CD4-positive, alpha-beta memory T cell (primary cell): ENCODE data around the gene SKI. TPM values are rescaled to one million over a fixed set of nuclear protein-coding genes. Genes with fewer than 3 reads are reported as not detected.
"Not testable (repeated sequence)": the region's sequence is repeated elsewhere in the genome, so short reads cannot be mapped to it uniquely, and the experiment has no call there.

Experiments
- CTCF ChIA-PET: fragments of 350-600 bp; sonication (Branson Sonifier 250); formaldehyde crosslinking; loops from one replicate; lab custom pipeline; 2021; ENCODE audit warnings: inconsistent platforms; ENCODE audit not compliant: partially characterized antibody; lab: Charles Lee
- POLR2A ChIA-PET: fragments of 350-600 bp; sonication (Branson Sonifier 250); formaldehyde crosslinking; loops from one replicate; lab custom pipeline; 2021; ENCODE audit not compliant: partially characterized antibody; lab: Charles Lee
- DNase-seq, 5 donors: peaks; one replicate each; pipeline versions ENCODE4 v3.0.0 to v3.0.0-alpha.2; 2020 to 2022; ENCODE audit warnings: mixed read lengths in 1 of 5
- H3K27ac ChIP-seq: one replicate; pipeline ENCODE4 v1.7.0; 2013; ENCODE audit warnings: low read depth, low read length
- H3K27me3 ChIP-seq: 2 replicates; pipeline ENCODE4 v1.7.0; 2013; ENCODE audit warnings: mild to moderate bottlenecking, low read length, moderate library complexity; ENCODE audit not compliant: insufficient read depth
- H3K36me3 ChIP-seq: 2 replicates; pipeline ENCODE4 v1.7.0; 2013; ENCODE audit warnings: mild to moderate bottlenecking, low read length, moderate library complexity; ENCODE audit not compliant: insufficient read depth
- H3K4me1 ChIP-seq: 2 replicates; pipeline ENCODE4 v1.7.0; 2013; ENCODE audit warnings: mild to moderate bottlenecking, low read length, moderate library complexity; ENCODE audit not compliant: insufficient read depth
- H3K4me3 ChIP-seq, 2 donors: one replicate each; pipeline ENCODE4 v1.7.0; 2013; ENCODE audit warnings: low read length in 2 of 2, mild to moderate bottlenecking in 1 of 2
- H3K9me3 ChIP-seq, 2 donors: one replicate each; pipeline ENCODE4 v1.7.0; 2013; ENCODE audit warnings: low read length in 2 of 2, control low read depth in 1 of 2; ENCODE audit not compliant: control insufficient read depth in 1 of 2
- H3K27ac Mint-ChIP-seq, 7 donors: one replicate each; pipeline ENCODE4 v1.8.0; 2020 to 2021; ENCODE audit warnings: mixed read lengths in 7 of 7, mild to moderate bottlenecking in 6 of 7, inconsistent platforms in 3 of 7, moderate library complexity in 3 of 7
- H3K27me3 Mint-ChIP-seq, 2 donors: one replicate each; pipeline ENCODE4 v1.8.0; 2020 to 2021; ENCODE audit warnings: mixed read lengths in 2 of 2
- H3K36me3 Mint-ChIP-seq, 2 donors: one replicate each; pipeline ENCODE4 v1.8.0; 2020 to 2021; ENCODE audit warnings: mixed read lengths in 2 of 2, inconsistent platforms in 1 of 2, mild to moderate bottlenecking in 1 of 2
- H3K4me1 Mint-ChIP-seq, 4 donors: one replicate each; pipeline ENCODE4 v1.8.0; 2020 to 2021; ENCODE audit warnings: mixed read lengths in 4 of 4, mild to moderate bottlenecking in 1 of 4
- H3K4me3 Mint-ChIP-seq, 8 donors: one replicate each; pipeline ENCODE4 v1.8.0; 2020 to 2021; ENCODE audit warnings: mixed read lengths in 8 of 8, mild to moderate bottlenecking in 7 of 8, moderate library complexity in 6 of 8, inconsistent platforms in 3 of 8
- H3K9me3 Mint-ChIP-seq, 8 donors: one replicate each; pipeline ENCODE4 v1.8.0; 2020 to 2021; ENCODE audit warnings: mixed read lengths in 8 of 8, mild to moderate bottlenecking in 5 of 8, inconsistent platforms in 3 of 8, moderate library complexity in 1 of 8
- intact Hi-C: fragments of 100-400 bp; cut with micrococcal nuclease; formaldehyde crosslinking; loops from one replicate; pipeline ENCODE4 v1.15.1; 2023
- polyA plus RNA-seq, 2 donors: library from polyadenylated mRNA; unstranded; fragments of 300-500 nt; fragmentation: Illumina TruSeq; gene quantifications; one replicate each; pipeline ENCODE4 v1.2.3, GENCODE V29; 2021
- total RNA-seq, 2 experiments: library from RNA; stranded (reverse); gene quantifications; one replicate each; pipeline ENCODE4 v1.2.3, GENCODE V29; 2021

SKI gene
- total and polyA plus RNA-seq, 4 experiments from 2014 or later = 0.08 to 104 (median 48.5) TPM

DNA sequence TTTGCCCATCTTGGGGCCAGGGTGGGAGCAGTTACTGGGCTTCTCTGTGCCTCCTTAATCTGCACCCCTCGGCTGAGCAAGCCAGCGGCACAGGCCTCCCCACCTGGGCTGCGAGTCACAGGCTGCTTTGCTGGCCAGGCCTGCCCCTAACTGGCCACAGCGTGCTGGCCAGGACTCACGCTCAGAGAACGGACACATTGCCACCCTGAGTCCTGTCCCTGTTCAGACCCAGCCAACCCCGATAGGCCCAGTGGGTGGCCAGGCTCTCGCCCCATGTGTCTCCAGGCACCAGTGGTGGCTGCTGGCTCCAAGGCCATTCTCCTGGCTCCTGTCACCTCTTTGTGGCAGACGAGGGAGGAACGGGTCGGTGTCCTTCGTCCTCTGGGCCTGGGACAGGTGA, 101.9 kb downstream of the SKI start:
- H3K27ac Mint-ChIP-seq = no peak overlapping the region
- no peak for DNase-seq
- H3K9me3 ChIP-seq = no peaks in the 10 kb centered on the region
- no peaks in the 10 kb centered on the region for H3K4me1 ChIP-seq
- H3K27me3 Mint-ChIP-seq = no peaks in the 10 kb centered on the region
- H3K36me3 Mint-ChIP-seq = no peaks in the 10 kb centered on the region
- no peak overlapping the region for H3K4me3 ChIP-seq
- peaks cover 0 to 7% (median 1%) of the 10 kb centered on the region in 4 donors for H3K4me1 Mint-ChIP-seq
- H3K27me3 ChIP-seq = no peaks in the 10 kb centered on the region
- H3K27ac ChIP-seq = no peak overlapping the region
- H3K9me3 Mint-ChIP-seq = peaks cover 0 to 3% (median 0%) of the 10 kb centered on the region in 8 donors
- H3K36me3 ChIP-seq = no peaks in the 10 kb centered on the region
- intact Hi-C loops = no loop called here
- CTCF ChIA-PET = no interaction called here
- no peak overlapping the region for H3K4me3 Mint-ChIP-seq
- POLR2A ChIA-PET = no interaction called here

DNA sequence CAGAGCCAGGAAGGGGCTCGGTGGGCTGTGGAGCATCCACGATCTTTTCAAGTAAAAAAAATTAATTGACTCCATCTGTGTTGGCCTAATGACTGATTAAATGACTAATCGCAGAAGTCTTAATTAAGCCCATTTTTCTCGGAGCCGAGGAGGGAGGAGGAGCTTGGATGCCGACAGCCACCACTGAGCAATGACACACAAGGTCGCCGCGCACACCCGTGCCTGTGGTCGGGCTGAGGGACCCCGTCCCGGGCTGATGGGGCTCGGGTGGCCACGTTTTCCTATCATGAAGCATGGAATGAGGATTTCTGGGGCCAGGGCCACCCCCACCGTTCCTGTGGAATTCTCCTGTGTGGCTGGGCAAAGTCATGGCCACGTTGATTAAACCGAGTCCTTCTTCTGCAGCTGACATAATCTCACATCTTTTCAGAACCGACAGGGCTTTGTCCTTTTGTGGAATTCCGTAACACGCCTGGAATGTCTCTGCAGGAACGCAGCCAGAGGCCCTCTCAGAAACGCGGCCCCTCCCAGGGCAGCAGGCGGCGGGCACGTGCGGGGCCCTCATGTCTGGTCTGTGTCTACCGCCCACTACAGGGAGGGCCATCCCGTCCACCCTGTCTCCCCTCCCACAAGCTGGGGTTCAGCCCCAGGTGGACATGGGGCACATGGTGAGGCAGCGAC, 102.5 kb downstream of the SKI start:
- H3K4me3 ChIP-seq = no peak overlapping the region
- H3K27me3 ChIP-seq = no peaks in the 10 kb centered on the region
- no peaks in the 10 kb centered on the region for H3K36me3 ChIP-seq
- CTCF ChIA-PET = interaction anchor here (1.1 kb wide), 1 partner anchor 35 kb away, joined by 3 read pairs; no protein-coding TSS in a partner anchor
- H3K36me3 Mint-ChIP-seq = no peaks in the 10 kb centered on the region
- no peak overlapping the region for H3K4me3 Mint-ChIP-seq
- DNase-seq = no peak
- no peaks in the 10 kb centered on the region for H3K27me3 Mint-ChIP-seq
- intact Hi-C loops = no loop called here
- H3K4me1 Mint-ChIP-seq = peaks cover 0 to 5% (median 1%) of the 10 kb centered on the region in 4 donors
- H3K27ac Mint-ChIP-seq = no peak overlapping the region
- H3K27ac ChIP-seq = no peak overlapping the region
- no peaks in the 10 kb centered on the region for H3K9me3 ChIP-seq
- peaks cover 0 to 3% (median 0%) of the 10 kb centered on the region in 8 donors for H3K9me3 Mint-ChIP-seq
- no peaks in the 10 kb centered on the region for H3K4me1 ChIP-seq
- POLR2A ChIA-PET = no interaction called here

DNA sequence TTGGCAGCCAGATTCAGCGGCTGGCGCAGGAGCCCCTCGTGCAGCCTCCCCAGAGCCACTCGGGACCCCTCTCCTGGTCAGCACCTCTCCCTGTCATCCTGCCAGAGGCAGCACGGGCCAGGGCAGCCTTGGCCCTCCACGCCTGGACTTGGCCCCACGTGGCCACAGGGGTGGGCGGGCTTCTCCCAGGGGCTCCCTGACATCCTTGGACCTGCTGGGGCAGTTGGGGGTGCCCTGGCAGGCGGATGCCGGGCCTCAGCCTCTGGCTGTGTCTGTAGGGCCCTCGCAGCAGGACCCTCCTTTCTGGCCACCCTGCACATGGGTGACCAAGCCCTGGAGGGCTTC, 103.1 kb downstream of the SKI start:
- H3K4me1 ChIP-seq = no peaks in the 10 kb centered on the region
- Mint-ChIP-seq H3K9me3 (peaks cover 0 to 3% (median 0%) of the 10 kb centered on the region in 8 donors), H3K36me3 (no peaks in the 10 kb centered on the region), H3K27me3 (no peaks in the 10 kb centered on the region), H3K4me3 (no peak overlapping the region), H3K4me1 (peaks cover 0 to 5% (median 1%) of the 10 kb centered on the region in 4 donors), H3K27ac (no peak overlapping the region)
- H3K36me3 ChIP-seq = no peaks in the 10 kb centered on the region
- no peak overlapping the region for H3K27ac ChIP-seq
- ChIA-PET POLR2A (no interaction called here), CTCF (interaction anchor here (1.1 kb wide), 1 partner anchor 35 kb away, joined by 3 read pairs; no protein-coding TSS in a partner anchor)
- DNase-seq = no peak
- no peak overlapping the region for H3K4me3 ChIP-seq
- no peaks in the 10 kb centered on the region for H3K27me3 ChIP-seq
- no peaks in the 10 kb centered on the region for H3K9me3 ChIP-seq
- intact Hi-C loops = no loop called here

GRCh38 chr1:2331580-2331979, 103.5 kb downstream of the SKI start:
- CTCF ChIA-PET = interaction anchor here (1.1 kb wide), 1 partner anchor 36 kb away, joined by 3 read pairs; no protein-coding TSS in a partner anchor
- intact Hi-C loops, H3K9me3 ChIP-seq, H3K4me1 ChIP-seq, H3K36me3 Mint-ChIP-seq, H3K27me3 Mint-ChIP-seq, H3K36me3 ChIP-seq, H3K27ac ChIP-seq, H3K27ac Mint-ChIP-seq, H3K4me3 Mint-ChIP-seq, H3K4me3 ChIP-seq, H3K9me3 Mint-ChIP-seq, DNase-seq, H3K4me1 Mint-ChIP-seq, POLR2A ChIA-PET, H3K27me3 ChIP-seq: not testable (repeated sequence)

DNA sequence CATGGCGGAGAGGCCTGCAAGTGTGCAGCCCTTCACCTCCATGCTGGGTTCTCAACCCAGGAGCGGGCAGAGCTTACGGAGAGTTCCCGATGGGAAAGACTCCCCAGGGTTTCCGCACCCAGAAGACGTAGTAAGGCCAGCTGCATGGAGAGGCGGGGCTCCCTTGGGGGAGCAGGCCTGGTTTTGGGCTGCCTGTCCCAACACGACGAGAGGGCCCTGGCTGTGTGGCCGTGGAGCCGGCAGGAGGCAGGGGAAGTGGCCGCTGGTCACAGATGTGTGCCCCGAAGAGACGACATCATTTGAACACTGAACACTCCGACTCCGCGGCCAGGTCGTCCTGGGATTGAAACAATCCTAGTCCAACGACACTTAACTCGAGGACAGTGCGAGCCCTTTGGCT, 106.2 kb downstream of the SKI start:
- Mint-ChIP-seq H3K27ac (no peak overlapping the region), H3K27me3 (no peaks in the 10 kb centered on the region), H3K36me3 (no peaks in the 10 kb centered on the region), H3K4me3 (no peak overlapping the region), H3K4me1 (no peaks in the 10 kb centered on the region), H3K9me3 (no peaks in the 10 kb centered on the region)
- Histone ChIP-seq H3K4me1 (no peaks in the 10 kb centered on the region), H3K9me3 (no peaks in the 10 kb centered on the region), H3K36me3 (no peaks in the 10 kb centered on the region), H3K27ac (no peak overlapping the region), H3K27me3 (no peaks in the 10 kb centered on the region), H3K4me3 (no peak overlapping the region)
- ChIA-PET POLR2A (no interaction called here), CTCF (no interaction called here)
- intact Hi-C loops = no loop called here
- DNase-seq = no peak

GRCh38 chr1:2334883-2335534, 106.9 kb downstream of the SKI start:
- intact Hi-C loops = no loop called here
- H3K27ac Mint-ChIP-seq = no peak overlapping the region
- Histone ChIP-seq H3K4me1 (no peaks in the 10 kb centered on the region), H3K27ac (no peak overlapping the region), H3K9me3 (no peaks in the 10 kb centered on the region), H3K36me3 (no peaks in the 10 kb centered on the region), H3K4me3 (no peak overlapping the region), H3K27me3 (no peaks in the 10 kb centered on the region)
- CTCF ChIA-PET = no interaction called here
- POLR2A ChIA-PET = no interaction called here
- H3K4me1 Mint-ChIP-seq = no peaks in the 10 kb centered on the region
- no peaks in the 10 kb centered on the region for H3K36me3 Mint-ChIP-seq
- H3K4me3 Mint-ChIP-seq = no peak overlapping the region
- H3K27me3 Mint-ChIP-seq = no peaks in the 10 kb centered on the region
- no peaks in the 10 kb centered on the region for H3K9me3 Mint-ChIP-seq
- DNase-seq = no peak

DNA sequence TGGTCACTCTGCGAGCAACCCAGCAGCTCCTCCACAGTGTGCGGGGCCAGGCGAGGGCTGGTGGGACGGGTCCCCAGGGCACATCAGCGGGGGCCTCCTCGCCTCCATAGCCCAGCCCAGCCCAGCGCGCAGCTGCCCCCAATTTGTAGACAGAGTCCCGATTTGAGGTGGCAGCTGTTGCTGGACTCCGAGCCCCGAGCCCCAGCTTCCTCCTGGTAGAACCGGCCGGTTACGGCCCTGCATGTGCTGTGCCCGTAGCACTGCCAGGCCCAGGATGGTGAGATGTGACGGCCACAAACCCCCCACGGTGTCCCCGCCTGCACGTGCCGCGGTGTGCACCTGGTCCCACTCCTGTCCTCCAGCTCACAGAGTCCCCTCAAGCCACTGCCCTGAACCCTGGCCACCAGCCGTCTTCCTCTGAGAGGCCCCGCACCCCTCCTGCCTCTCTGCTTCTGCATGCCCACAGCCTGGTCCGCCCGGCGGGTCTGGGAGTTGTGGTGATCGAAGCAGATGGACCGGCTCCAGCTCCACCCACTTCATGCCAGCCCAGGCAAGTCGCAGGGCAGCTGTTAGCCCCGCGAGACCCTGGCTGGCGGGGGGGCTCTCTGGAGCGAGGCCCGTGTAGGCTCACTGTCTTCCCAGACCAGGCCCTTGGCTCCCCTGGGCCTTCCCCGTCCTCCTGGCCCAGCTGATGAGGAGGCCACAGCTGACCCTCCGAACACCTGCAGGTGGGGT, 107.8 kb downstream of the SKI start:
- intact Hi-C loops = no loop called here
- POLR2A ChIA-PET = no interaction called here
- Histone ChIP-seq H3K27ac (no peak overlapping the region), H3K9me3 (no peaks in the 10 kb centered on the region), H3K4me3 (no peak overlapping the region), H3K27me3 (no peaks in the 10 kb centered on the region), H3K36me3 (no peaks in the 10 kb centered on the region), H3K4me1 (no peaks in the 10 kb centered on the region)
- no peak overlapping the region for H3K4me3 Mint-ChIP-seq
- CTCF ChIA-PET = no interaction called here
- H3K27ac Mint-ChIP-seq = no peak overlapping the region
- no peaks in the 10 kb centered on the region for H3K36me3 Mint-ChIP-seq
- no peak for DNase-seq
- no peaks in the 10 kb centered on the region for H3K4me1 Mint-ChIP-seq
- H3K9me3 Mint-ChIP-seq = no peaks in the 10 kb centered on the region
- no peaks in the 10 kb centered on the region for H3K27me3 Mint-ChIP-seq
